IPS-18c (cell line): ENCODE results near the gene DTX3.
A peak's percentile ranks its signal among the peaks of the same experiment; 100 is the strongest.
"Not testable (repeated sequence)": the region's sequence is repeated elsewhere in the genome, so short reads cannot be mapped to it uniquely, and the experiment has no call there.

ENCODE experiments used
- H3K4me3 ChIP-seq: 2 replicates; pipeline ENCODE4 v1.7.0; 2013; ENCODE audit warnings: low read depth, mild to moderate bottlenecking, low read length, moderate library complexity; ENCODE audit not compliant: insufficient read depth
- H3K9me3 ChIP-seq: one replicate; pipeline ENCODE4 v1.6.1; 2013; ENCODE audit warnings: mild to moderate bottlenecking, low read length, moderate library complexity; ENCODE audit not compliant: control insufficient read depth, insufficient read depth

DTX3 gene, protein sequence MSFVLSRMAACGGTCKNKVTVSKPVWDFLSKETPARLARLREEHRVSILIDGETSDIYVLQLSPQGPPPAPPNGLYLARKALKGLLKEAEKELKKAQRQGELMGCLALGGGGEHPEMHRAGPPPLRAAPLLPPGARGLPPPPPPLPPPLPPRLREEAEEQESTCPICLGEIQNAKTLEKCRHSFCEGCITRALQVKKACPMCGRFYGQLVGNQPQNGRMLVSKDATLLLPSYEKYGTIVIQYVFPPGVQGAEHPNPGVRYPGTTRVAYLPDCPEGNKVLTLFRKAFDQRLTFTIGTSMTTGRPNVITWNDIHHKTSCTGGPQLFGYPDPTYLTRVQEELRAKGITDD

DNA sequence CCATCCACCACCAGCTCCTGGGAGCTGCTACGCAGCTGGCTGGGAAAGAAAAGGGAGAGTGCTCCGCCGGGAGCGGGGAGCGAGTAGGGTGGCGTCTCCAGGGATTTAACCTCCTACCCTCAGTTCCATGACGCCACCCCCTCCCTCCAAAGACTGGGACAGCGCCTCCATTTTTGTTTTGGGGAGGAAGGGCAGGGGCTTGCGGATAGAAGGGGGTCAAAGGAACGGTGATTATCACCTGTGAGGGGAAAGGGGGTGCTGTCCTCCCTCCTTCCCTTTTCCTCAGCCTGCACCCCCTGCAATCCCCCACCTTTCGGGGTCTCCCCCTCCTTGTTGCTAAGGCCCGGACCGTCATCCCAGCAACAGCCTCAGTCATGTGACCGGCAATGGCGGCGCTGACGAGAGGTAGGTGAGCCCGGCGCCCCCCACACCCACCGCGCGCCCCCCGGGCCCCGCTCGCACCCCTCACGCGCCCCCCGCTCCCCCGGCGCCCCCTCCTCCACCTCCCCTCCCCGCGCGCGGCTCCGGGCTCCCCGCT lies at the start of gene DTX3:
Gene DTX3 (plus strand): TSS at position 371 of the 538 bp plus-strand sequence. CDS start 1,694 bp downstream, outside the sequence.
- Histone ChIP-seq H3K4me3 (peak within 1 kb of the TSS; percentile 78), H3K9me3 (peaks cover 2% of the 10 kb centered on the region)

DNA sequence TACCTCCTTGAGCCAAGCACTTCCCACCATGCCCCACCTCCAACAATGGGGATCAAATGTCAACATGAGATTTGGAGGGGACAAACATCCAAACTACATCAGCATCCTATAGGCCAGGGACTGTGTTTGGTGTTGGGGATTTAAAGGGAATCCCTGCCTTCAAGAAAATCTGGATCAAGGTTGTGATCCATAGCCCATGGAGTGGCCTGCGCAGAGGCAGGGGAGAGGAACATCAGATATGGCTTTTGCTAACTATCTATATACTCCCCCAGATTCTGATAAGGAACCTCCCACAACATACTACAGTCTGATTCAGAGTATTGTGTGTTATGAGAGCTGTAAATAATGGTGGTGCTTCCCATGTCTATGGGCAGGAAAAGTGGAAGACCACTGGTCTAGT lies 49.7 kb upstream of the DTX3 start:
- no peaks in the 10 kb centered on the region for H3K9me3 ChIP-seq
- no peak overlapping the region for H3K4me3 ChIP-seq

DNA sequence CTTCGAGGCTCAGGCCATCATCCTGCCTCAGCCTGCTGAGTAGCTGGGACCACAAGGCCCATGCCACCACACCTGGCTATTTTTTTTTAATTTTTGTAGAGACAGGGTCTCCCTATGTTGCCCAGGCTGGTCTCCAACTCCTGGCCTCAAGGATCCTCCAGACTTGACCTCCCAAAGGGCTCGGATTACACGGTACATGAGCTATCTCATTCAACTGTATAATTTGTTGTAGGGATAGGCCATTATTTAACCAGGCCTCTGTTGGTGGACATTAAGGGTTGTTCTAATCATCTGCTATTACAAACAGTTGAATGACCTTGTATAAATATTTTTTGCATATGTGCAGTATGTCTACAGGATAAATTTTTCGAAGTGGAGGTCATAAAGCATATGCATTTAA lies 45.8 kb upstream of the DTX3 start:
- no peak overlapping the region for H3K4me3 ChIP-seq
- no peaks in the 10 kb centered on the region for H3K9me3 ChIP-seq

DNA sequence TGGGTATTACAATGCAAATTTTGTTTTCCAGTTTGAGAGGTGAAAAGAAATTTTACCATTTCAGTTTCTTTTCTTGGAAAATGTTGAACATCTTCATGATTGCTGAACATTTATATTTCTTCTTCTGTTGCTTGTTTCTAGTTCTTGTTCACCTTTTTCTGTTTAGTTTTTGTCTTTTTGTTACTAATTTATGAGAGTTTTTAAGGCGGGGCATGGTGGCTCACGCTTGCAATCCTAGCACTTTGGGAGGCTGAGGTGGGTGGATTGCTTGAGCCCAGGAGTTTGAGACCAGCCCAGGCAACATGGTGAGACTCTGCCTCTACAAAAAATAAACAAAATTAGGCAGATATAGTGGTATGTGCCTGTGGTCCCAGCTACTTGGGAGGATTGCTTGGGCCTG lies 44.1 kb upstream of the DTX3 start:
- H3K9me3 ChIP-seq, result no peaks in the 10 kb centered on the region
- H3K4me3 ChIP-seq, result no peak overlapping the region

DNA sequence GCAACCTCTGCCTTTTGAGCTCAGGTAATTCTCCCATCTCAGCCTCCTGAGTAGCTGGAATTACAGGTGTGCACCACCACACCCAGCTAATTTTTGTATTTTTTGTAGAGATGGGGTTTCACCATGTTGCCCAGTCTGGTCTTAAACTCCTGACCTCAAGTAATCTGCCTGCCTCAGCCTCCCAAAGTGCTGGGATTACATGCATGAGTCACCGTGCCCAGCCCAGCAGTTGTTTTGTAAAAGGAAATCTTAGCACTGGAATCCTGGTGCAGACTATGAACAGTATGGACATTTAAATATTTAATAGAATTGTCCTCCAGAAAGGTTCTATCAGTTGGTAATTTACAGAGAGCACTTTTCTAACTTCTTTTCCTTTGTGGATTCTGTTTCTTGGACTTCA lies 43.5 kb upstream of the DTX3 start:
- H3K4me3 ChIP-seq, H3K9me3 ChIP-seq: not testable (repeated sequence)

DNA sequence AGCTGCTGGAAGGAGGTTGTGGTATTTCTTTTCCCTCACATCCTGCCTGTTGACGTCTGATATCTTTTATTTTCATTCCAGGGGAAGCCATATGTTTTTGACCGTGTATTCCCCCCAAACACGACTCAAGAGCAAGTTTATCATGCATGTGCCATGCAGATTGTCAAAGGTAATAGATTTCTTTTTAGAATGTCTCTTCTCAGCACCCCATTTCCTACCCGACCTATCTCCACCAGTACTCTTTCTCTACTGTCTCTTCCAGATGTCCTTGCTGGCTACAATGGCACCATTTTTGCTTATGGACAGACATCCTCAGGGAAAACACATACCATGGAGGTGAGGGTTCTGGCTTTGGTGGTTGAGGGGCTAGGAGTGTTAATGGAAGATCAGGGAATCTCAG lies 41.3 kb upstream of the DTX3 start:
- Histone ChIP-seq H3K4me3 (no peak overlapping the region), H3K9me3 (no peaks in the 10 kb centered on the region)

DNA sequence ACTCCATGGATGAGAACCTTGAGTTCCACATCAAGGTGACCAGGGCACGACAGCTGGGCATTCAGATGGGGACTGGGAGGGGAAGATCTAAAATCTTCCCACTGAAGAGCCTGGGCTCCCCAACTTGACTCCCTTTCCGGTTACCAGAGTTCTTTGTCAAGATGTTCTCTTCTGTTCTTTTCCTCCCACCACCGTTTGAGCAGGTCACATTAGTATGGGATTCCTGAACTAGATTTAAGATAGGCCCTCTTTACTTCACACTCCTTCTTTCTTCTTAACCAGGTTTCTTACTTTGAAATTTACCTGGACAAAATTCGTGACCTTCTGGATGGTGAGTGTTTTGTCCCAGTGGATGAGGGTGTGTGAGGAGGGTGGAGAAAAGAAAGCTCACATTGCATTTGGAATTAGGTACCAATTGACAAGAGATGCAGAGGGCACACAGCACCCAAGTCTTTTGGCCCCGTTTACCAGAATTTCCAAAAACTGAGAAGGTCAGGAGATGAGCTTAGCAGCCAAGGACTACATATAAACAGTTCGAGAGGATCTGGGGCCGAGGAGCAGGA lies 40.4 kb upstream of the DTX3 start:
- H3K4me3 ChIP-seq, result no peak overlapping the region
- H3K9me3 ChIP-seq, result no peaks in the 10 kb centered on the region

DNA sequence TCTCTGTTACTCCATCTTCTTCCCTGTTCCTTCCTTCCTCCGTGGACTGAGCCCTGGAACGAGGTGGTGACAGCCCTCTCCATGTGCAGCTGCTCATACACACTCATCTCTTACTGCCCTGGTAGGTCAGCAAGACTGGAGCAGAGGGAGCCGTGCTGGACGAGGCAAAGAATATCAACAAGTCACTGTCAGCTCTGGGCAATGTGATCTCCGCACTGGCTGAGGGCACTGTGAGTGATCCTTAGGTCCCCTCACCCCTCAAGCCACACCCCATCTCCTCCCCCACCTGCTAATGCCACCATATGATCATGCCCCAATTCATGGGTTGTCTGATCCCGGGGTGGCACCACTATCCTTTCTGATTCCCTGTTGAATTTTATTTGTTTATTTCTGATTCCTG lies 35.8 kb upstream of the DTX3 start:
- H3K4me3 ChIP-seq, result no peak overlapping the region
- H3K9me3 ChIP-seq, result no peaks in the 10 kb centered on the region

DNA sequence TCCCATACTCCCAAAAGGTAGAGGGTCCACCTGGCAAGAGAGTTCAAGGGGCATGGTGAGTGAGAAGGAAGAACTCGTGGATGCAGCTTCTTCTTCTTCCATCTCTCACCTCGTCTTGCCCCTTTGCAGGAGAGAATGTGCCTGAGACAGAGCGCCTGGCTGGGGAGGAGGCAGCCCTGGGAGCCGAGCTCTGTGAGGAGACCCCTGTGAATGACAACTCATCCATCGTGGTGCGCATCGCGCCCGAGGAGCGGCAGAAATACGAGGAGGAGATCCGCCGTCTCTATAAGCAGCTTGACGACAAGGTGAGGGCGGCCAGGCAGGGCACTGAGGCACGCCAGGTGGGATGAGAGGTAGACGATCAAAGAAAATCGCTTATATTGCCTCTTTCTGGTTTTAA lies 34.8 kb upstream of the DTX3 start:
- Histone ChIP-seq H3K4me3 (no peak overlapping the region), H3K9me3 (no peaks in the 10 kb centered on the region)

DNA sequence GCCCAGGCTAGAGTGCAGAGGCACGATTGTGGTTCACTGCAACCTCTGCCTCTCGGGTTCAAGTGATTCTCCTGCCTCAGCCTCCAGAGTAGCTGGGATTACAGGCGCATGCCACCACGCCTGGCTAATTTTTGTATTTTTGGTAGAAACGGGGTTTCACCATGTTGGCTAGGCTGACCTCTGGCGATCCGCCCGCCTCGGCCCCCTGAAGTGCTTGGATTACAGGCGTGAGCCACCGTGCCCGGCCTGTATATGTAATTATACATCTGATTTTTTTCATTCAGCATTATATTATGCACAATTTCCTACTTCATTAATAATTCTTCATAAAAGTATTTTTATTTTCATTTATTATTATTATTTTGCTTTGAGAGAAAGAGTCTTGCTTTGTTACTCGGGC lies 34.2 kb upstream of the DTX3 start:
- H3K4me3 ChIP-seq, H3K9me3 ChIP-seq: not testable (repeated sequence)

DNA sequence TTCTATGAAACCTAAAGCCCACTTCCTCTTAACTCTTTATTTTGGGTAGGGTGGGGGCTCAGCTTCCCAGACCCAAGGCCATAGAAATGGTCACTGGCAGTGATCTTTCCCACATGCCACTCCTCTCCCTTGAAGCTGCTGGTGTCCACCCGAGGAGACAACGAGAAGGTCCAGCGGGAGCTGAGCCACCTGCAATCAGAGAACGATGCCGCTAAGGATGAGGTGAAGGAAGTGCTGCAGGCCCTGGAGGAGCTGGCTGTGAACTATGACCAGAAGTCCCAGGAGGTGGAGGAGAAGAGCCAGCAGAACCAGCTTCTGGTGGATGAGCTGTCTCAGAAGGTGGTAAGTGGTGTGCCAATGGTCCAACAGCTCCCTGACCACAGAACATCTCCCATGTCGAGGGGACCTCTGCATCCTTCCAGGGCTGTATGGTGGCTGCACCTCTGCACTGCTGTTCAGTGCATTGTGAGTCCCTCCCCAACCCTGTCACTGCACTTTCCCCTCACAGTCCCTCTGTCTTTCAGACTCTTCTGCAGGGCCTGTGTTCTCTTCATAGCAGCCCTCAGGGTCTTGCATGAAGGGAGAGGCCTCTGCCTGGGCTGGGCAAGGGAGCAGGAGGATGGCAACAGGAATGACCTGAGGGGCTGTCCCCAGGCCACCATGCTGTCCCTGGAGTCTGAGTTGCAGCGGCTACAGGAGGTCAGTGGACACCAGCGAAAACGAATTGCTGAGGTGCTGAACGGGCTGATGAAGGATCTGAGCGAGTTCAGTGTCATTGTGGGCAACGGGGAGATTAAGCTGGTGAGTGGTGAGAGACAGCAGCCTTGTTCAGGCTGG lies 32.5 kb upstream of the DTX3 start:
- Histone ChIP-seq H3K9me3 (no peaks in the 10 kb centered on the region), H3K4me3 (no peak overlapping the region)

DNA sequence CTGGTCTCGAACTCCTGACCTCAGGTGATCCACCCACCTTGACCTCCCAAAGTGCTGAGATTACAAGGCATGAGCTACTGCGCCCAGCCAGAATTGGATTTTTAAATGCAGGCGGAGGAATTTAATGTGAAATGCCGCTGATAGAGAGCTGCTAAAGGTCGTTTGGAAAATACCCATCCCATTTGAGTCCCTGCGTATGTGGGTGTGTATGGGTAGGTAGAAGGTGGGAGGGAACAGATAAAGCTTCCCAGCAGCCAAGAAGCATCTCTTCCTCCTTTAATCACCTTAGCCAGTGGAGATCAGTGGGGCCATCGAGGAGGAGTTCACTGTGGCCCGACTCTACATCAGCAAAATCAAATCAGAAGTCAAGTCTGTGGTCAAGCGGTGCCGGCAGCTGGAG lies 29.8 kb upstream of the DTX3 start:
- H3K4me3 ChIP-seq, result no peak overlapping the region
- no peaks in the 10 kb centered on the region for H3K9me3 ChIP-seq

DNA sequence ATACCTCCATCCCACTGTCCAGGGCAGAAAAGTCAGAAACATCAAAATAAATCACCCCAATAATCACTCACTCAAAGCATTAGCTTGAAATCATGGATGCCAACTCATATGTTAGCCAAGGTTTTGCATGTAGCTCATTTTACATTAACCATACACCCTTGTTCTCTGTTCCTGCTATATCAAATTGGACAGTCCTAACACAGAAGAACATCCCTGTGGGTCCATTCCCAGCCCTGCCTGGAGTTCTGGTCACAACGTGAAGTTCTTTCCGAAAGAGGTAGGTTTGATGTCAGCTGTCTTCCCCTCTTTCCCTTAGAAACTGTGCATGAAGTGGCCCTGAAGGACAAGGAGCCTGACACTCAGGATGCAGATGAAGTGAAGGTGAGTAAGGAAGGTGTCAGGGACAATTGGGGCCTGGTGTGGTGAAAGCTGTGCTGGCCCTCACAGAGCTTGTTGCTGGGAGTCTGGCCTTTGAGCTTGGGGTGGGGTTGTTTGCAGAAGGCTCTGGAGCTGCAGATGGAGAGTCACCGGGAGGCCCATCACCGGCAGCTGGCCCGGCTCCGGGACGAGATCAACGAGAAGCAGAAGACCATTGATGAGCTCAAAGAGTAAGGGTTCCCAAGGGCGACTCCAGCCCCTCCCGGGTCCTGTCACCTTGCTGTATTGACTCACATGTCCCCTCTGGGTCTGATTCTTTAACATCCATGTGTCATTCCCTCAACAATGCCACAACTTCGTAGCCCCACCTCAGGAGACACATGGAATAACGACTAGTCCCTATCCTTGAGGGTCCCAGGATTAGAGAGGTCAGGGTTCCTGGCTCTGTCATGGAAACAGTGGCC lies 28.6 kb upstream of the DTX3 start:
- no peaks in the 10 kb centered on the region for H3K9me3 ChIP-seq
- H3K4me3 ChIP-seq, result no peak overlapping the region

DNA sequence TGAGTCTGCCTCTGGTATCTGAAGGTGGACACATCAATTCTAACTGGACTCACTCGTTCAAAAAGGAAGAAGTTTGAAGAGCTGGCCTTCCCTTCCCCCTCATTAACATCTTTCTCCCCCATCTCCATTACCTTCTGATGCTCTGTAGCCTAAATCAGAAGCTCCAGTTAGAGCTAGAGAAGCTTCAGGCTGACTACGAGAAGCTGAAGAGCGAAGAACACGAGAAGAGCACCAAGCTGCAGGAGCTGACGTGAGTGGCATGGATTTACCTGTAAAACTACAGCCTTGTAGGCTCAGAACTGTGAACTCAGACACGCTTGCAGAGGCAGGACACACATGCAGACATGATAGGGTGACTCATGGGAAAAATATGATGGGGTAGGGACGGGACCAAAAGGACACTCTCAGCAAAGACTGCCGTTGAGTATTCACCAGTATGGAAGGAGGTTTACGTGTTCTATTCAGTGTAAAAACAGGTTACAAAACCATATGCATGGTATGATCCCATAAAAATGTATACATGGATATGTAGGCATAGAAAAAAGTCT lies 27.9 kb upstream of the DTX3 start:
- Histone ChIP-seq H3K4me3 (no peak overlapping the region), H3K9me3 (no peaks in the 10 kb centered on the region)

DNA sequence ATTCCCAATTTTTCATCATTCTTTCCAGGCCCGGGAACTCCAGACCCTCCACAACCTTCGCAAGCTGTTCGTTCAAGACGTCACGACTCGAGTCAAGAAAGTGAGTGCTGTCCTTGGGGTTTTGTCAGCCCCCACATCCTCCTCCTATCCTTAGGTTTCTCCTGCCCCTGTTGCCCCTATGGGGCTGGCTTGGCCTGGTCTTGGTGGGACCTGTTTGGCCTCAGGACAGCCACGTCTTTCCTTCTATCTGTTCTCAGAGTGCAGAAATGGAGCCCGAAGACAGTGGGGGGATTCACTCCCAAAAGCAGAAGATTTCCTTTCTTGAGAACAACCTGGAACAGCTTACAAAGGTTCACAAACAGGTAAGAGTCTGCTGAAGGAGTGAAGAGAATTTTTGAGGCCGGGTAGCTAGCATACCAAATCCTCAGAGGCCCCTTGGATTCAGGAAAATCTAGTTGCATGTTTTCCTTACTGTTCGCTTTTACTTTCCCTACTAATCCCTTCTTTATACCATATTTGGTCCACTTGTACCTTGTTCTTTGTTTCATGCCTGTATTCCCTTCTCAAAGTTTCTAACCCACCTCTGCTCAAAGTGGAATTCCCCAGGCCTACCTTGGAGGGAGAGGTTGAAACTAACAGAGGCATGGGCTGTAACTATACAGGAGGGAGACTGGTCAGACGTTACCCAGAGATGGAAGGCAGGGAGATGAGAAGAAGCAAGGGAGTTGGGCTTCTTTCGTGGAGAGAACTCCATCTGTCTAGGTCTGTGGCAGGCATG lies 26.5 kb upstream of the DTX3 start:
- Histone ChIP-seq H3K9me3 (no peaks in the 10 kb centered on the region), H3K4me3 (no peak overlapping the region)

DNA sequence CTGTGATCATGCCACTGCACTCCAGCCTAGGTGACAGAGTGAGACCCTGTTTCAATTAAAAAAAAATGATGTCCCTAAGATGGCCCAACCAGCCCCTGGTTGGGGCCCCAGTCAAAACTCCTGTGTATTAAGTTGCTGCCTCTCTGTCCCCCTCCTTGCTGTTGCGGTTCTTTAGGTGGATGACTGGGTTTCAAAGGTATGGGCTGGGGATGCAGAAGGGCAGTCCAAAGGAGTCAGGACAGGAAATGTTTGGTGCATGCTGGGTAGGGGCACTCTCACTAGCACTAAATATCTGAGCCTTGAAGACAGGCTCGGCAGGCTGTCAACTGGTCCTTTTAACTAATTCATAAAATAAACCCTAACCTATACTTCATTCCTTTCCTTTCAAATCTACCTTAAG lies 25.6 kb upstream of the DTX3 start:
- Histone ChIP-seq H3K4me3 (no peak overlapping the region), H3K9me3 (no peaks in the 10 kb centered on the region)
